MCF 10A (cell line): Measurements from ENCODE around the gene SARDH. TPM values are rescaled to one million over a fixed set of nuclear protein-coding genes. Genes with fewer than 3 reads are reported as not detected.

Source experiments
- BruUV-seq: library from RNA; stranded (reverse); fragments of 400-500 nt; replicated peaks from 2 replicates; lab custom pipeline; 2021; lab: Mats Ljungman, UMichigan
- CTCF ChIA-PET: fragments of 300-600 bp; sonication (Branson Sonifier 250); formaldehyde crosslinking; extraction: SDS; loops from one replicate; lab custom pipeline; 2021; ENCODE audit warnings: antibody characterized with exemption, inconsistent platforms; lab: Yijun Ruan, JAX
- POLR2A ChIA-PET: fragments of 300-600, 350-650 bp; sonication (Branson Sonifier 250); formaldehyde crosslinking; extraction: SDS; loops from one replicate; lab custom pipeline; 2020; ENCODE audit warnings: antibody characterized with exemption, inconsistent platforms; lab: Yijun Ruan, JAX
- DNase-seq: peaks from one replicate; pipeline ENCODE4 v3.0.0-alpha.2; 2018; ENCODE audit not compliant: unreplicated experiment
- H3K27ac Mint-ChIP-seq: one replicate; pipeline ENCODE4 v1.8.0; 2022; ENCODE audit warnings: mild to moderate bottlenecking, low read depth, mixed read lengths; ENCODE audit not compliant: unreplicated experiment
- H3K27me3 Mint-ChIP-seq: one replicate; pipeline ENCODE4 v1.8.0; 2022; ENCODE audit warnings: mixed read lengths; ENCODE audit not compliant: insufficient read depth, unreplicated experiment
- H3K36me3 Mint-ChIP-seq: one replicate; pipeline ENCODE4 v1.8.0; 2022; ENCODE audit warnings: mild to moderate bottlenecking, moderate library complexity, mixed read lengths; ENCODE audit not compliant: insufficient read depth, unreplicated experiment
- H3K4me1 Mint-ChIP-seq: one replicate; pipeline ENCODE4 v1.8.0; 2022; ENCODE audit warnings: mixed read lengths; ENCODE audit not compliant: insufficient read depth, unreplicated experiment
- H3K4me3 Mint-ChIP-seq: one replicate; pipeline ENCODE4 v1.8.0; 2022; ENCODE audit warnings: mild to moderate bottlenecking, moderate library complexity, mixed read lengths; ENCODE audit not compliant: unreplicated experiment
- H3K9me3 Mint-ChIP-seq: one replicate; pipeline ENCODE4 v1.8.0; 2022; ENCODE audit warnings: mixed read lengths; ENCODE audit not compliant: unreplicated experiment
- CTCF ChIP-seq: fragments of 200-600 bp; IDR thresholded peaks from one replicate; pipeline ENCODE4 v1.8.0; 2022; ENCODE audit warnings: antibody characterized with exemption, mild to moderate bottlenecking; ENCODE audit not compliant: unreplicated experiment
- intact Hi-C: fragments of 100-400 bp; cut with micrococcal nuclease; formaldehyde crosslinking; loops from 2 replicates; pipeline ENCODE4 v1.14.1; 2022
- total RNA-seq: library from RNA; stranded (reverse); gene quantifications from 2 replicates; pipeline ENCODE4 v1.2.3, GENCODE V29; 2022

The SARDH gene
- total RNA-seq, 1 experiment from 2014 or later = not detected

- ChIA-PET CTCF (interaction anchor here (0.5 to 1.0 kb wide), 6 partner anchors 50 to 1628 kb away, joined by 3 to 4 read pairs (median 3); no protein-coding TSS in a partner anchor), POLR2A (no interaction called here)
- no peak overlapping the region for H3K27ac Mint-ChIP-seq
- no peak for TF ChIP-seq CTCF
- intact Hi-C loops = no loop called here
- BruUV-seq = no TSS peak
- DNase-seq = no peak
- peaks cover 3% of the 10 kb centered on the region for H3K4me1 Mint-ChIP-seq
- H3K9me3 Mint-ChIP-seq = no peaks in the 10 kb centered on the region
- no peaks in the 10 kb centered on the region for H3K36me3 Mint-ChIP-seq
- peaks cover 40% of the 10 kb centered on the region for H3K27me3 Mint-ChIP-seq
- no peak overlapping the region for H3K4me3 Mint-ChIP-seq
Observed at GRCh38 chr9:133713150-133713959, 24.8 kb downstream of the SARDH start.

GRCh38 chr9:133712221-133713100 is 25.7 kb downstream of the SARDH start:
- Mint-ChIP-seq H3K27ac (no peak overlapping the region), H3K9me3 (no peaks in the 10 kb centered on the region), H3K4me3 (no peak overlapping the region), H3K27me3 (peaks cover 32% of the 10 kb centered on the region), H3K4me1 (peaks cover 3% of the 10 kb centered on the region), H3K36me3 (no peaks in the 10 kb centered on the region)
- no peak for DNase-seq
- intact Hi-C loops = no loop called here
- ChIA-PET CTCF (interaction anchor here (0.6 to 1.0 kb wide), 2 partner anchors 49 to 653 kb away, joined by 3 read pairs; no protein-coding TSS in a partner anchor), POLR2A (no interaction called here)
- no TSS peak for BruUV-seq
- TF ChIP-seq CTCF = no peak

GRCh38 chr9:133711428-133712220 is 26.5 kb downstream of the SARDH start:
- H3K4me1 Mint-ChIP-seq = peaks cover 3% of the 10 kb centered on the region
- DNase-seq = no peak
- intact Hi-C loops = no loop called here
- H3K27ac Mint-ChIP-seq = no peak overlapping the region
- BruUV-seq = no TSS peak
- POLR2A ChIA-PET = no interaction called here
- H3K9me3 Mint-ChIP-seq = no peaks in the 10 kb centered on the region
- no peak overlapping the region for H3K4me3 Mint-ChIP-seq
- H3K36me3 Mint-ChIP-seq = no peaks in the 10 kb centered on the region
- peaks cover 39% of the 10 kb centered on the region for H3K27me3 Mint-ChIP-seq
- CTCF ChIA-PET = no interaction called here
- no peak for TF ChIP-seq CTCF
